Measurements from ENCODE around the gene BCL2.
"Not testable (repeated sequence)": the region's sequence is repeated elsewhere in the genome, so short reads cannot be mapped to it uniquely, and the experiment has no call there.

The BCL2 gene

DNA sequence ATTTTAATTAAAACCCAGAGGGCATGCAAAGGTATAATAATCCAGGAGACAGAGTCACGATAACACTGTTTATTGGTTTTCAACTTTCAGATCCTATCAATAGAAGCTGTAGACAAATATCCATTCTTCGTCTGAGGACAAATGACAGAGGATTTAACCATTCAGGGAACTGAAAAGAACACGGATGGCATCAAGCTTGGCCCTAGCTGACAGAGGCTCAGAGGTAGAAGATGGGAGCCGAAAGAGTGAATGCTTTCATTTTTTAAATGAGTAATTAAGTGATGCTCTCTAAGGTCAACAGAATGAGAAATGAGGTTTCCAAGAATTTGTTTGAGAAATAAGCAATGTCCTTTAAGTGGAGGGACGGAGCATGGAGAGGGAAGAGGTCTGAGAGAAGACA lies 62.1 kb downstream of the BCL2 start:
- no peak for DNase-seq

GRCh38 chr18:63255435-63255834 lies 64.1 kb downstream of the BCL2 start:
- DNase-seq = no peak

- DNase-seq = no peak
Observed at GRCh38 chr18:63254716-63255399, 64.7 kb downstream of the BCL2 start.

DNA sequence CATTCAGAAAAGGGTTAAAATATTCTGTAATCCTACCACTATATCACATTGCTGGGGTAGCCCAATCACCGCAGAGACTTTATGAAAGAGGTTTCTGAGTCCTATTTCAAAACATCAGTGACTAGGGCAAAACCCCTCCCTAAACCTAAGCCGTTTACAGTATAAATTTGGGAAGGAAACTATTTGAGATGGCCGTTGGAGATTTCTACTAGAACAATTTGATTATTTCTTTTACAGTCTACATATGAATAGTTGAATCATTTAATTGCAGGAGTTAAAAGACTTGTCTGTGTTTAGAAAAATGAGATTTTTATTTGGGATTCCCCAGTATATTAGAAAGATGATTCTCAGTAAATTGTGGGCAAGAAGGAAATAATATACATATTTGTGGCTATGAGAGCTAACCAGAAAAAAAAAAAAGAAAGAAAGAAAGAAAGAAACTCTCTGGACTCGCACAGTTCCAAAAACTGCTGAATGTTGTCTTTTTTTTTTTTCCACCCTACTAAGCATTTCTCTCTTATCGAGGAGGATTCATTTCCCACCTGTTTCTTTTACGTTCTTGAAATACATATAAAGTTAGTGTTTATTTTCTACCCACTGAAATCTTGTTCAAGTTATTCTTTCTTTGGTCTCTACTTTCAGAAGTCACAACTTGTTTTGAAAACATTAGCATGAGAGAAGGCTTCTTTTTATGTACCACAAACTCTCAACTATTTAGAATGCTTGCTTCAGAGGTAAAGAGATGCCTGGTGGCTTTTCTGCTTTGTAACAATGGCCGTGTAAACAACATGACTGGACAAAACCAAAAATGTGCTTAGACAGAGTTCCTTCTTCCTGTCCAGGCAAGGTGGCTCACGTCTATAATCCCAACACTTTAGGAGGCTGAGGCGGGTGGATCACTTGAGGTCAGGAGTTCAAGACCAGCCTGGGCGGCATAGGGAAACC lies 65.9 kb downstream of the BCL2 start:
- peak; percentile 48 for DNase-seq

DNA sequence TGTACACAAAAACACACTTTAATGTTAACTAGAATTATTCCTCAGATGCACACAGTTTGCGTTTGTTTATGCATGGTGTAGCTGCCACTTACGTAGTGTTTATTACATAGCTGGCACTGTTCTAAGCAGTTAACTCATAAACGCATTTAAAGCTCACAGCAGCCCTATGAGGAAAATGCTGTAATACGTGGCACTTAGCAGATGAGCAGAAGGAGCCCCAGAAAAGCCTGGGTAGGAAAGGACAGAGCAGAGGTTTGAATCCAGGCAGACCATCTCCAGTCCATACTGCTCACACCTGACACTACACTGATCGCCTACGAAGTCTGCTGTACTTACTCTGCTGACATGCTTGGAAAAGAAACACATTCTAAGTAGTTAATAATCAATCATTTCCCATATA lies 66.6 kb downstream of the BCL2 start:
- DNase-seq = no peak

GRCh38 chr18:63249771-63250170 lies 69.8 kb downstream of the BCL2 start:
- no peak for DNase-seq

DNA sequence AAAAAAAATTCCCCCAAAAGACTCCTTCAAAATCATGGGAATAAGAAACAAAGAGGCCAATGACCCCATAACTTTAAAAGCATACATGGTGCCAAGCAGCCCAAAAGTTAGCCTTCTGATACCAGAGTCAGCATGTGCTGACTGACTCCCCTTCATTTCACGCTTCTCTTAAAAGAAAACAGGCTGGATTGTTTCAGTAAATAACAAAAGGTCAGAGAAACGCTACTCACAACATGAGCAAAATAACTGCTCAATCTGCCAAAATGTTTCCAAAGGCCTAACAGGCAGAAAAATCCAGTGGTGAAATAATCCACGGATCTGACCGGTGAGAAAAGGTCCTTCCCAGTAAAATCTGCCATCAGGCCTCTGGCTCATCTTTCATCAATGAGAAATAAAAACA lies 71.6 kb downstream of the BCL2 start:
- no peak for DNase-seq

GRCh38 chr18:63247506-63247905 lies 72.1 kb downstream of the BCL2 start:
- no peak for DNase-seq

- DNase-seq = no peak
Observed at GRCh38 chr18:63245600-63245999, 74.0 kb downstream of the BCL2 start.

- no peak for DNase-seq
Observed at GRCh38 chr18:63244607-63245006, 75.0 kb downstream of the BCL2 start.

DNA sequence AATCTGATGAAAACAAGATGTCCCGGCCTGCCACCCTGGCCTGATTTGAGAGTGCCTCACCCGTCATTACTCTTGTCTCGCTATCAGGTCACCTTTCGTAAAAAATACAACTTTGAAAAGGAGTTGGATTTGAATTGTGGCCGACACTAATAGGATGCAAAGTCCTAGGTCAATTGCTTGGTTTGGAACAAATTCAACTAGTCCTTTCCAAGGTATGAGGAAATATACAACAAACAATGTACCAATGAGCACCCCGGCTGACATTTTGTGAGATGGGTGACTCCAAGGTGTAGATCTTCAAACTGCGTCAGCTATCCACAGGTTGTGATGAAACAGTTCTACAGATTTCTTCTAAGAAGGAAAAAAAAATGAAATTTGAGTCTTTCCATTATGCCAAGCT lies 77.8 kb downstream of the BCL2 start:
- no peak for DNase-seq

GRCh38 chr18:63241317-63241712 lies 78.3 kb downstream of the BCL2 start:
- no peak for DNase-seq

DNA sequence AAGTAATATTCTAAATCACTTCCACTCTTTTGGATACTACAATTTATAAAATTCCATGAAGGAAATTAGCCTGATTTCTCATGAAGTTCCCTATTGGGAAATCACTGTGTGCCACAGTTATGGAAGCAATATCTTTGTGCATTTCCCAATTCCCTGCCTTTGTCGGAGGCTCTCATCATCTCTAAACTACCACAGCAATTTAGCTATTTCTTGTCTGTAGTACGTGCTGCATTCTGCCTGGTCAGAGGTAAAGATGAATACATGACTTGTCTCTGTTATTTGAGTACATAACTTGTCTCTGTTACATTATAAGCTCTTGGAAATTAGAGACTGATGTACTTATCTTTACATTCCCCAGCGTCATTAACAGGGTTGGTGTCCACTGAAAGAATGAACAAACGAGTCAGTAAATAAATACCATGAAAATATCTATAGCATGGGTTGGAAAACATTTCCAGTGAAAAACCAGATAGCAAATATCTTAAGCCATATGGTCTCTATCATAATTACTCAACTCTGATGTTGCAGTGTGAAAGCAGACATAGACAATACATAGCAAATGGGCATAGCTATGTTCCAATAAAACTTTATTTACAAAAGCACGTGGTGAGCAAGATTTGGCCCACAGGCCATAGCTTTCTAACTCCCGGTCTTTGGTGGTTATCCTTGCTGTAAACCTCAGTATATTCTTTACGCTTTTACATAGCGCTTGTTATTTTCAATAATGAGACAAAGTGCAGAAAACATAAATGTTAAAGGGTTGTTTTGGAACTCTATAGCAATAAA lies 78.8 kb downstream of the BCL2 start:
- DNase-seq = no peak

DNA sequence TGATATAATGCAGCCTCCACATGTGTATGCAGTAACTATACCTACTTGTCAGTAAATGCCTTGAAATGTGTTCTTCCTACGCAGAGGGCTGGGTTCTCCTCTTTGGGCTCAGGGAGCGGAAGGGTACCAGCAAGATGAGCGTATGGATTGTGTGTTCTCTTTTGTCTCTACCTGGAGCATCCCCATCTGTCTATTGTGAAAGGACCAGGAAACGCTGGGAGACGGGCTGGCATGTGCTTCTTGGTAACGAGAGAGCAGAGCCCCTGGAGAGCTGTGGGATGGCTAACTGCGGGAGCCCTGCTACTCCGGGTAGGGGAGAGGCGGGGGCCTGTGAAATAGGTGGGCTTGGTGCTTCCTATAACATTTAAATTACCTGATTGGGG lies 80.9 kb downstream of the BCL2 start:
- DNase-seq = no peak

DNA sequence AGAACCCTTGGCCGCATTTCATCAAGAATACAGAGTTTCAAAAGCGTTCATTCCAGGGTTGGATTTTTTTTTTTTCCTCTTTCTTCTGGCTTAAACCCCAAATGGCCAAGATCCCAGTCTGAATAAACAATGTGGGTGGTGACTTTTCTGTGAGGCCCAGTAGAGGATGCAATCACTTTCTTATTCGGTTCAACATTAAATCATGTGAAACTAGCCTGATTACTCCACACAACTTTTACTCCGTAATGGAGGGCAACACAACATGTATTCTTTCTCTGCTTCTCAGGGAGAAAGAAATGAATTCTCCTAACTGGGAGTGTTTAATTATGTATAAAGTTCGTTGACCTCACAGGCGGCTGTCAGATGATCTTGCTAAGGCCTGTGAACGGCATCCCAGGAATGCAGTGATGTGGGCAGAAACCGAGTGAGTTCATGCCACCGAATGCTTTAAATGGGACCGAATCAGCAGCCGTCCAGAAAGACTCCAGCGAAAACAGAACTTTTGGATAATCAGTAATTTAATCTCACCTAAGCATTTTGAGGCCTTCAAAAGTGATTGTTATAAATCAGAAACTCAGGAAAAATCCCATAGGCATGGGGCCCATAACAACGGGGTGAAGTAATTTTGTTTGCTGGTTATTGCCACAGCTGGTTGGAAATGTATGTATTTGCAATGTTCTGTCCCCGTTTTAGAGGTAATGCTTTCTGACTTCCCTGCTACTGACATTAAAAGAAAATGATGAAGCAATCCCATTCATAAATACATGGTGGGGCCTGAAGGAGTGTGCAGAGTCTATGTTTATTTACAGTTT lies 81.5 kb downstream of the BCL2 start:
- DNase-seq = no peak

DNA sequence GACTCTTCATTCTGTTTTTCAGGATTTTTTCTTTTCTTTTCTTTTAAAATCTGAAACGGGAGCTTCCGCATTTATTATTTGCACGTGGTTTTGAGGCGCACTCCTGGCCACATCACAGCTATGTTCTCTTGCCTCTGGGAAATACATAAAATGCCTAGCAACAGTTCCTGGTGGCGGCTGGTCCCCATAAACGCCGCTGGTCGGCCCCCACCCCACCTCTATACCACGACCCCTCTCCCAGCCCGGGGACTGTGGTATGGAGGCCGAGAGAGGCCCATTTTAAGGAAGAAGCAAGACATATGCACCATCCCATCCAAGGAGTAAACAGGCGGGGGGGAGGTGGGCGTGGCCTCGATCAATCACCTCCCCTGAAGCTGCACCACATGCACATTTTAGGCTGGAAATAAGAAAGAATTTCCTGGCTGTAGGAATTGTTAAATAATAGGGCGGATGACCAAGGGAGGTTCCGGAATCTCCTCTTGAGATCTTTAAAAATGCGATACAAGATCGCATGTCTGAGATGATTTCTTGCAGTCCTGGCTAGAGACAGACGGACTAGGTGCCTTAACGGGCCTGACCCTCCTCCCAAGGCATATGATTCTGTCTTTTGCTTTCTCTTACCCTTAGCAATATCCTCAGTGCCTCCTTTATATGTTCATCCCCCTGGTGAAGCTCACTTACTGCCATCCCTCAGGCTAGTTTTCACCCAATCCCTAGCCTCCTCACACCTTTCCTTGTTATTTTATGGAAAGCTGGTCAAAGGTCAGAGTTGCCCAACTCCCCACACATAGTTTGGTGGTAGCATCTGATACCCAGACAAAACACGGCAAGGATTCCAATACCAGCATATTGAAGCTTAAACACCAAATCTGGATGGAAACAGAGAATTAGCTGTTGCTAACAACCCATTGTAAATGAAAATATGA lies 82.4 kb downstream of the BCL2 start:
- no peak for DNase-seq

- DNase-seq = no peak
Observed at GRCh38 chr18:63236406-63236805, 83.2 kb downstream of the BCL2 start.

- not testable (repeated sequence) for DNase-seq
Observed at GRCh38 chr18:63235920-63236319, 83.6 kb downstream of the BCL2 start.

- DNase-seq = no peak
Observed at GRCh38 chr18:63234841-63235240, 84.7 kb downstream of the BCL2 start.

DNA sequence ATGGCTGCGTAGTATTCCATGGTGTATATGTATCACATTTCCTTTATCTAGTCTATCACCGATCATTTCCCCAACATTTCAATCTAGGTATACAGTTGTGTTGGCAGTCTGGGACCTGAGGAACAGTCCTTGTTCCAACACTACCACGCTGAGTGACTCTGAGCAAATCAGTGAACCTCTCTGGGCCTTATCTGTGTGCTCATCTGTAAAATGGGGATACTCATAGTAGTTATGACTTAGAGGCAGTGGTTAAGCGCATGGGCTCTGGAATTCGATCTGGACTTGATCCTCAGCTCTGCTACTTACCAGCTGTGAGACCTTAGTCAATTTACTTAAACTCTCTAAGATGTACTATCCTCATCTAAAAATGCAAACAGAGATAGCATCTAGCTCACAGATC lies 85.1 kb downstream of the BCL2 start:
- no peak for DNase-seq

DNA sequence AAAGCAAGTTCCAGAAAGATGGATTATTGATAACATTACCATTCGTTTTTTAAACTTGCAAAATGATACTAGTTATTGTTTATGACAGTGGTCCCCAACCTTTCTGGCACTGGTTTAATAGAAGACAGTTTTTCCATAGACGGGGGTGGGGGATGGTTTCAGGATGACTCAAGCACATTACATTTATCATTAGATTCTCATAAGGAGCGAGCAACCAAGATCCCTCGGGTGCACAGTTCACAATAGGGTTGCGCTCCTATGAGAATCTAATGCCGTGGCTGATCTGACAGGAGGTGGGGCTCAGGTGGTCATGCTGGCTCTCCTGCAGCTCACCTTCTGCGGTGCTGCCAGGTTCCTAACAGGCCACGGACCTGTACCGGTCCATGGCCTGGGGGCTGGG lies 86.2 kb downstream of the BCL2 start:
- DNase-seq = no peak

GRCh38 chr18:63232826-63233225 lies 86.7 kb downstream of the BCL2 start:
- DNase-seq = no peak

All from hematopoietic multipotent progenitor cell treated with erythropoietin and hydrocortisone succinate and interleukin-3 and kit ligand, for 8 days (in vitro differentiated cells).